GM12892 (cell line): Measurements from ENCODE around the gene TICAM1.

Source experiments
- POLR2AphosphoS5 ChIP-seq: IDR thresholded peaks from 2 replicates; pipeline ENCODE4 v1.6.1; 2011; ENCODE audit warnings: low read depth, low read length, control low read depth
- TAF1 ChIP-seq: IDR thresholded peaks from 2 replicates; pipeline ENCODE4 v1.6.1; 2011; ENCODE audit warnings: low read depth, mild to moderate bottlenecking, control low read depth, low read length, borderline replicate concordance

DNA sequence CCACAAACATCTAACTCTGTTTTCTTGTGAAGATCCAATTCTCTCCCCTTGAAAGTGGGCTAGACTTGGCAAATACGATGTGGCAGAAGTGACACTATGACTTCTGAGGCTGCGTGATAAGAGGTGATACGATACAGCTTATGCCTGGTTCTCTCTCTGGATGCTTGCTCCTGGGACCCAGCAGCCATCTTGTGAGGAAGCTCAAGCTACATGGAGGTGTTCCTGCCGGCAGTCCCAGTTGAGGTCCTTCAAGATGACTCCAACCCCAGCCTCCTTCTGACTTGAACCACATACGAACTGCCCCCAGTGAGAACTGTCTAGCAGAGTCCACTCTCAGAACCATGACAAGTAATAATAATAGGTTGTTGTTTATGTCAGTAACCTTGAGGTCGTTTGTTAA is 50.7 kb downstream of the TICAM1 start:
- no peak for TF ChIP-seq TAF1
- no peak for TF ChIP-seq POLR2AphosphoS5
